ENCODE data around the gene TMED1.
"Not testable (repeated sequence)": the region's sequence is repeated elsewhere in the genome, so short reads cannot be mapped to it uniquely, and the experiment has no call there.

TMED1 gene

GRCh38 chr19:10835754-10836478 lies at the start of gene TMED1:
Gene TMED1, minus strand, starts transcription at chr19:10836212. Its CDS starts 21 bp downstream, at chr19:10836191.
- peak within 1 kb of the TSS; percentile 77 for H3K4me3 ChIP-seq (replicated peaks; ENCODE audit: low read depth, low read length)
- DNase-seq (ENCODE audit: low read depth) = peak; percentile 99
- TF ChIP-seq, protein P1, sequence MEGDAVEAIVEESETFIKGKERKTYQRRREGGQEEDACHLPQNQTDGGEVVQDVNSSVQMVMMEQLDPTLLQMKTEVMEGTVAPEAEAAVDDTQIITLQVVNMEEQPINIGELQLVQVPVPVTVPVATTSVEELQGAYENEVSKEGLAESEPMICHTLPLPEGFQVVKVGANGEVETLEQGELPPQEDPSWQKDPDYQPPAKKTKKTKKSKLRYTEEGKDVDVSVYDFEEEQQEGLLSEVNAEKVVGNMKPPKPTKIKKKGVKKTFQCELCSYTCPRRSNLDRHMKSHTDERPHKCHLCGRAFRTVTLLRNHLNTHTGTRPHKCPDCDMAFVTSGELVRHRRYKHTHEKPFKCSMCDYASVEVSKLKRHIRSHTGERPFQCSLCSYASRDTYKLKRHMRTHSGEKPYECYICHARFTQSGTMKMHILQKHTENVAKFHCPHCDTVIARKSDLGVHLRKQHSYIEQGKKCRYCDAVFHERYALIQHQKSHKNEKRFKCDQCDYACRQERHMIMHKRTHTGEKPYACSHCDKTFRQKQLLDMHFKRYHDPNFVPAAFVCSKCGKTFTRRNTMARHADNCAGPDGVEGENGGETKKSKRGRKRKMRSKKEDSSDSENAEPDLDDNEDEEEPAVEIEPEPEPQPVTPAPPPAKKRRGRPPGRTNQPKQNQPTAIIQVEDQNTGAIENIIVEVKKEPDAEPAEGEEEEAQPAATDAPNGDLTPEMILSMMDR (IDR thresholded peaks at IDR 0.05; ENCODE audit: low read length, missing control alignments) = no peak

GRCh38 chr19:10885201-10886169 lies 49.5 kb upstream of the TMED1 start:
- no peak overlapping the region for H3K4me3 ChIP-seq (replicated peaks; ENCODE audit: low read depth, low read length)
- TF ChIP-seq, protein P1 (IDR thresholded peaks at IDR 0.05; ENCODE audit: low read length, missing control alignments) = no peak
- DNase-seq (ENCODE audit: low read depth) = no peak

DNA sequence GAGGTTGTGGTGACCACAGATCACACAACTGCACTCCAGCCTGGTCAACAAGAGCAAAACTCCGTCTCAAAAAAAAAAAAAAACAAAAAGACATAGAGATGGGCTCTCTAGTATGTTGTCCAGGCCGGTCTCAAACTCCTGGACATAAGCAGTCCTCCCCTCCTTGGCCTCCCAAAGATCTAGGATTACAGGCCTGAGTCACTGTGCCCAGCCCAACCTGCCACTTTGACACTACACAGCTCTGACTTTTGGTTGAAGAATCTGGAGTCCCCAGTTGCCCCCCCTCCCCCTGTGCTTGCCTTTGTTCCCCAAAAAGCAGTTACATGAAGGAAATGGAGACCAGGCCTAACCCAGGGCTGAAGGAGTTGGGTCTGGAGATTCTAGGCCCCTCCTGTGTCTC lies 48.3 kb upstream of the TMED1 start:
- DNase-seq (ENCODE audit: low read depth) = peak; percentile 59
- no peak overlapping the region for H3K4me3 ChIP-seq (replicated peaks; ENCODE audit: low read depth, low read length)
- TF ChIP-seq, protein P1 (IDR thresholded peaks at IDR 0.05; ENCODE audit: low read length, missing control alignments) = no peak

GRCh38 chr19:10882108-10882457 lies 46.1 kb upstream of the TMED1 start:
- no peak overlapping the region for H3K4me3 ChIP-seq (replicated peaks; ENCODE audit: low read depth, low read length)
- TF ChIP-seq, protein P1 (IDR thresholded peaks at IDR 0.05; ENCODE audit: low read length, missing control alignments) = no peak
- no peak for DNase-seq (ENCODE audit: low read depth)

DNA sequence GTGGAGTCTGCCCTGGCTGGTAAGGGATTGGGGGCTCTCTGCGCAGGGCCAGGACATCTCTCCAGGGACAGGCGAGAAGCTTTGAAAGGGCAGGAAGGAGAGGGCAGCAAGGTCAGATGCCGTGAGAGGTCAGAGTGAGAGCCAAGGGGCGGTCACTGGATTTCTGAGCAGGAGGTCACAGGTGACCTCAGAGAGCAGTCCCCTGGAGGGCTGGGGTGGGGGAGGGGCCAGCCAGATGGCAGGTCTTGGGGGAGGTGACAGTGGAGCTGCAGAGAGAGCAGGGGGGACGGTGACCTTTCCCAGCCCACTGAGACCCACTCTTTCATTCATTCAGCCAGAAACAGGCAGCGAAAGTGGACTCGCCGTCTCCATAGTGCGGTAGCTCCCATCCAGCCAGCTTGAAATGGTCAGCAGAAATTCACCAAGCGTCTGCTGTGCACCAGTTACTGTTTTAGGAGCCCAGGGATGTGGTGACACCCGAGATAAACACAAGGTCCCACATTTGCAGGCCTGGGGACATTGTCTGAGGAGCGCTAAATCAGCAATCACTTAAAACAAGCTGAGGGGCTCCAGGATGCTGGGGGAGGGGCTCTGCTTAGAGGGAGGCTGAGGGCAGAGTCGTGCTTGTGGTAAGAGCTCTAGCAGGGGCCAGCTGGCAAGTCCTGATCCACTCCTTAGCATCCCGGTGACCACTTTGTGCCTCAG lies 45.5 kb upstream of the TMED1 start:
- TF ChIP-seq, protein P1 (IDR thresholded peaks at IDR 0.05; ENCODE audit: low read length, missing control alignments) = no peak
- no peak overlapping the region for H3K4me3 ChIP-seq (replicated peaks; ENCODE audit: low read depth, low read length)
- DNase-seq (ENCODE audit: low read depth) = no peak

- DNase-seq (ENCODE audit: low read depth) = no peak
- H3K4me3 ChIP-seq (replicated peaks; ENCODE audit: low read depth, low read length) = no peak overlapping the region
- TF ChIP-seq, protein P1 (IDR thresholded peaks at IDR 0.05; ENCODE audit: low read length, missing control alignments) = no peak
These were observed 42.2 kb upstream of the TMED1 start for GRCh38 chr19:10878253-10878652.

- DNase-seq (ENCODE audit: low read depth); H3K4me3 ChIP-seq (replicated peaks; ENCODE audit: low read depth, low read length): not testable (repeated sequence)
These were observed 41.6 kb upstream of the TMED1 start for GRCh38 chr19:10877608-10878007.
